ENCODE measurements around the gene CYP4V2. TPM values are rescaled to one million over a fixed set of nuclear protein-coding genes. Genes with fewer than 3 reads are reported as not detected.

Gene CYP4V2
- total RNA-seq = 18.2 and 34.7 TPM in 2 replicates

GRCh38 chr4:186191200-186192065, at the start of gene CYP4V2:
CYP4V2 (plus strand) TSS chr4:186191567; CDS start chr4:186191824, 257 bp downstream.

GRCh38 chr4:186227221-186227620, 35.9 kb downstream of the CYP4V2 start, which contains the start of gene KLKB1:
KLKB1 (plus strand) TSS chr4:186227507; CDS start chr4:186228196, 689 bp downstream.

Other genes with a start within 250 kb of the CYP4V2 start
- gene TLR3, start 122.4 kb upstream of the CYP4V2 start, total RNA-seq = 3.6 and 7.0 TPM in 2 replicates
- 2.3 and 8.2 TPM in 2 replicates for gene FAM149A, start 86.9 kb upstream of the CYP4V2 start, total RNA-seq
- under 0.01 and 0.28 TPM in 2 replicates for gene KLKB1, start 35.9 kb downstream of the CYP4V2 start, total RNA-seq
- gene F11, start 74.6 kb downstream of the CYP4V2 start, total RNA-seq = not detected in 2 replicates